H9 (cell line): ENCODE measurements around the gene LSM7. TPM values are rescaled to one million over a fixed set of nuclear protein-coding genes. Genes with fewer than 3 reads are reported as not detected.

Experiments
- DNase-seq: peaks from one replicate; pipeline ENCODE4 v3.0.0-alpha.2; 2017
- H2AFZ ChIP-seq: one replicate; pipeline ENCODE4 v1.6.1; 2013; ENCODE audit warnings: mild to moderate bottlenecking, low read length, control low read depth, moderate library complexity
- H2AK5ac ChIP-seq: 2 replicates; pipeline ENCODE4 v1.6.1; 2013; ENCODE audit warnings: low read length, control low read depth, mixed read lengths; ENCODE audit not compliant: insufficient read length
- H2BK120ac ChIP-seq: one replicate; pipeline ENCODE4 v1.6.1; 2013; ENCODE audit warnings: low read depth, mild to moderate bottlenecking, low read length, control low read depth, inconsistent platforms; ENCODE audit not compliant: poor library complexity, severe bottlenecking
- H2BK12ac ChIP-seq: 2 replicates; pipeline ENCODE4 v1.6.1; 2013; ENCODE audit warnings: low read length, control low read depth, mixed read lengths, low read depth; ENCODE audit not compliant: insufficient read length
- H2BK15ac ChIP-seq: 2 replicates; pipeline ENCODE4 v1.6.1; 2013; ENCODE audit warnings: low read depth, low read length, control low read depth
- H2BK20ac ChIP-seq: one replicate; pipeline ENCODE4 v1.6.1; 2013; ENCODE audit warnings: low read depth, mild to moderate bottlenecking, low read length, control low read depth, inconsistent platforms; ENCODE audit not compliant: poor library complexity, severe bottlenecking
- H2BK5ac ChIP-seq: 2 replicates; pipeline ENCODE4 v1.6.1; 2013; ENCODE audit warnings: low read length, control low read depth, mixed read lengths; ENCODE audit not compliant: insufficient read length
- H3K14ac ChIP-seq: 2 replicates; pipeline ENCODE4 v1.6.1; 2013; ENCODE audit warnings: low read length, control low read depth; ENCODE audit not compliant: insufficient read depth
- H3K18ac ChIP-seq: 2 replicates; pipeline ENCODE4 v1.6.1; 2013; ENCODE audit warnings: low read depth, mild to moderate bottlenecking, mixed read lengths, low read length, control low read depth; ENCODE audit not compliant: insufficient read length
- H3K23ac ChIP-seq: 2 replicates; pipeline ENCODE4 v1.6.1; 2013; ENCODE audit warnings: low read length, control low read depth, mixed read lengths, low read depth; ENCODE audit not compliant: insufficient read length
- H3K23me2 ChIP-seq: 2 replicates; pipeline ENCODE4 v1.6.1; 2013; ENCODE audit warnings: low read depth, mild to moderate bottlenecking, mixed read lengths, low read length, control low read depth; ENCODE audit not compliant: insufficient read length, poor library complexity, severe bottlenecking
- H3K27ac ChIP-seq: 2 replicates; pipeline ENCODE4 v1.5.1; 2013; ENCODE audit warnings: low read length, control low read depth, mixed read lengths, low read depth; ENCODE audit not compliant: insufficient read length
- H3K27me3 ChIP-seq: 2 replicates; pipeline ENCODE4 v1.6.1; 2013; ENCODE audit warnings: low read length, control low read depth, inconsistent platforms; ENCODE audit not compliant: insufficient read depth
- H3K4ac ChIP-seq: 2 replicates; pipeline ENCODE4 v1.6.1; 2013; ENCODE audit warnings: low read depth, mild to moderate bottlenecking, control low read depth, inconsistent platforms, low read length, moderate library complexity
- H3K4me1 ChIP-seq: 2 replicates; pipeline ENCODE4 v1.6.1; 2013; ENCODE audit warnings: low read length, control low read depth, inconsistent platforms; ENCODE audit not compliant: insufficient read depth
- H3K4me2 ChIP-seq: 2 replicates; pipeline ENCODE4 v1.6.1; 2013; ENCODE audit warnings: low read length, control low read depth, mixed read lengths; ENCODE audit not compliant: insufficient read length, insufficient read depth
- H3K56ac ChIP-seq: 2 replicates; pipeline ENCODE4 v1.6.1; 2013; ENCODE audit warnings: low read depth, mild to moderate bottlenecking, mixed read lengths, low read length, control low read depth; ENCODE audit not compliant: insufficient read length
- H3K79me1 ChIP-seq: 2 replicates; pipeline ENCODE4 v1.6.1; 2013; ENCODE audit warnings: low read depth, mild to moderate bottlenecking, moderate library complexity, low read length, control low read depth, inconsistent platforms; ENCODE audit not compliant: insufficient read depth, poor library complexity, severe bottlenecking
- H3K79me2 ChIP-seq: 2 replicates; pipeline ENCODE4 v1.6.1; 2013; ENCODE audit warnings: low read length, control low read depth, inconsistent platforms; ENCODE audit not compliant: insufficient read depth
- H3K9ac ChIP-seq: 2 replicates; pipeline ENCODE4 v1.6.1; 2013; ENCODE audit warnings: low read length, control low read depth, mixed read lengths; ENCODE audit not compliant: insufficient read length; ENCODE audit errors: extremely low read depth
- H3K9me3 ChIP-seq: one replicate; pipeline ENCODE4 v1.6.1; 2013; ENCODE audit warnings: low read depth, low read length, inconsistent platforms; ENCODE audit not compliant: control insufficient read depth
- H3T11ph ChIP-seq: one replicate; pipeline ENCODE4 v1.6.1; 2013; ENCODE audit warnings: mild to moderate bottlenecking, low read length, control low read depth, inconsistent platforms
- H4K20me1 ChIP-seq: one replicate; pipeline ENCODE4 v1.6.1; 2013; ENCODE audit not compliant: control insufficient read depth, insufficient read length, insufficient read depth
- H4K5ac ChIP-seq: 2 replicates; pipeline ENCODE4 v1.6.1; 2013; ENCODE audit warnings: low read depth, mild to moderate bottlenecking, mixed read lengths, low read length, control low read depth; ENCODE audit not compliant: insufficient read length
- H4K8ac ChIP-seq: replicated peaks from 2 replicates; pipeline ENCODE4 v1.6.1; 2013; ENCODE audit warnings: low read length, control low read depth, mixed read lengths, low read depth; ENCODE audit not compliant: insufficient read length
- H4K91ac ChIP-seq: 2 replicates; pipeline ENCODE4 v1.6.1; 2013; ENCODE audit warnings: low read depth, mild to moderate bottlenecking, moderate library complexity, mixed read lengths, low read length, control low read depth; ENCODE audit not compliant: insufficient read length
- H3K27ac Mint-ChIP-seq, 3 experiments: 2 replicates in 2 of 3; 3 replicates in 1 of 3; pipeline ENCODE4 v1.8.0; 2020 to 2021; ENCODE audit warnings: mixed read lengths in 3 of 3, mild to moderate bottlenecking in 1 of 3, moderate library complexity in 1 of 3
- H3K27me3 Mint-ChIP-seq: 2 replicates; pipeline ENCODE4 v1.8.0; 2021; ENCODE audit warnings: low read depth, mild to moderate bottlenecking, moderate library complexity, mixed read lengths
- H3K36me3 Mint-ChIP-seq, 3 experiments: 2 replicates in 2 of 3; 3 replicates in 1 of 3; pipeline ENCODE4 v1.8.0; 2020 to 2021; ENCODE audit warnings: low read depth in 3 of 3, mixed read lengths in 3 of 3; ENCODE audit not compliant: insufficient read depth in 1 of 3
- H3K4me1 Mint-ChIP-seq, 2 experiments: 2 replicates each; pipeline ENCODE4 v1.8.0; 2020; ENCODE audit warnings: mixed read lengths in 2 of 2
- H3K4me3 Mint-ChIP-seq, 2 experiments: 2 replicates in 1 of 2; 3 replicates in 1 of 2; pipeline ENCODE4 v1.8.0; 2020 to 2021; ENCODE audit warnings: mild to moderate bottlenecking in 2 of 2, mixed read lengths in 2 of 2, moderate library complexity in 1 of 2
- H3K9me3 Mint-ChIP-seq, 2 experiments: 2 replicates in 1 of 2; 3 replicates in 1 of 2; pipeline ENCODE4 v1.8.0; 2020; ENCODE audit warnings: mild to moderate bottlenecking in 2 of 2, mixed read lengths in 2 of 2, moderate library complexity in 1 of 2
- WGBS: extraction: QIAGEN DNeasy Blood & Tissue Kit; methylation state at CpG from one replicate; pipeline ENCODE4 v1.1.7; 2013; ENCODE audit warnings: missing lambda C conversion rate, low lambda C conversion rate, mixed read lengths; ENCODE audit not compliant: insufficient read length; ENCODE audit errors: extremely low coverage; 5-methylcytosine and 5-hydroxymethylcytosine counted together
- total RNA-seq: library from RNA; stranded (reverse); gene quantifications from 2 replicates; pipeline ENCODE4 v1.2.1, GENCODE V29; 2021
- TF ChIP-seq, protein P1 (sequence below): fragments of 200-600 bp; sonication (generic); conservative IDR thresholded peaks from 3 replicates; pipeline ENCODE4 v1.8.0; 2021; ENCODE audit warnings: antibody characterized with exemption, mild to moderate bottlenecking

The LSM7 gene
- total RNA-seq, 1 experiment from 2014 or later, result 187 TPM

DNA sequence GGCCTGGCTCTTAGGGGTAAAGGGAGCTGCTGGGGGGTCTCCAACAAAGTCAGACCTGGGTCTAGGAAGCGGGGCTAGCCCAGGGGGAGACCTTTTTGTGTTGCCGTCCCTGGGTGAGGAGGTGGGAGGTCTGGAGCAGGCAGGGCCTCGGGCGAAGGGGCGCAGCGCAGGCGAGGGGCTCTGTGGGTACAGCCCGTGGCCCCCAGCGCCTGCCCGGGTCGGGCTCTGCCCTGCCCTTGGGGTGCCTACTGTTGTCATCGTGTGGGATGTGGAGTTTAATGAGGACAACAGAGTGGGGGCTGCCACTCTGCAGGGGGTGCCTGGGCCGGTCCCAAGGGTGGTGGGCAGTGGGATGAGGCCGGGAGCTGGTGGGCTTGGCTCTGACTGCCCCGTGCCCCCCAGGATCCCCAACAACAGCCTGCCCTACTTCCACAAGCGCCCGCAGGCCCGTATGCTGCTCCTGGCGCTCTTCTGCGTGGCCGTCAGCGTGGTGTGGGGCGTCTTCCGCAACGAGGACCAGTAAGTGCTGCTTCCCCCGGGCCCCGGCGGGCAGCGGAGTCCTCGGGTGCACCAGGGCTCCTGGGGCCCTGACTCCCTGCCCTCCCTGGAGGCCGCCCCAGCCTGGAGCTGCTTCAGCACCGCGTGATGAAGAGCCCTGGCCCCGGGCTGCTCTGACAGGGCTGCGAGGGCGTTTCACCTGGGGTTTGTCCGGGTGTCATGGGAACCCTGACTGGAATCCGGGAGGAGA lies 12.3 kb upstream of the LSM7 start:
- Histone ChIP-seq H2BK15ac (no peak overlapping the region), H4K91ac (no peak overlapping the region), H3K14ac (no peak overlapping the region), H3T11ph (no peak overlapping the region), H3K9me3 (no peaks in the 10 kb centered on the region), H2BK12ac (no peak overlapping the region), H4K20me1 (no peaks in the 10 kb centered on the region), H3K79me2 (peaks cover 3% of the 10 kb centered on the region; the same call in 1 of the 2 replicates), H4K5ac (no peak overlapping the region), H3K23ac (no peak overlapping the region), H3K9ac (no peak overlapping the region), H2BK20ac (no peak overlapping the region), H2BK5ac (no peak overlapping the region), H3K4ac (no peak overlapping the region), H3K4me1 (no peaks in the 10 kb centered on the region), H3K79me1 (peaks cover under 1% of the 10 kb centered on the region), H3K27me3 (no peaks in the 10 kb centered on the region), H2BK120ac (no peak overlapping the region), H3K23me2 (no peaks in the 10 kb centered on the region), H3K27ac (no peak overlapping the region), H3K18ac (no peak overlapping the region), H3K56ac (no peak overlapping the region), H2AFZ (no peak overlapping the region), H2AK5ac (no peak overlapping the region), H4K8ac (no peak overlapping the region), H3K4me2 (no peak overlapping the region)
- Mint-ChIP-seq H3K36me3 (peaks cover 4 to 19% (median 14%) of the 10 kb centered on the region in 3 experiments; a peak in 6 of 7 replicates), H3K27ac (no peak overlapping the region), H3K4me1 (peaks cover 0 to 13% of the 10 kb centered on the region in 2 experiments; a peak in 3 of 4 replicates), H3K4me3 (no peak overlapping the region), H3K9me3 (peaks cover 2 to 5% of the 10 kb centered on the region in 2 experiments; a peak in 4 of 5 replicates), H3K27me3 (no peaks in the 10 kb centered on the region)
- DNase-seq, result no peak
- TF ChIP-seq, protein P1, sequence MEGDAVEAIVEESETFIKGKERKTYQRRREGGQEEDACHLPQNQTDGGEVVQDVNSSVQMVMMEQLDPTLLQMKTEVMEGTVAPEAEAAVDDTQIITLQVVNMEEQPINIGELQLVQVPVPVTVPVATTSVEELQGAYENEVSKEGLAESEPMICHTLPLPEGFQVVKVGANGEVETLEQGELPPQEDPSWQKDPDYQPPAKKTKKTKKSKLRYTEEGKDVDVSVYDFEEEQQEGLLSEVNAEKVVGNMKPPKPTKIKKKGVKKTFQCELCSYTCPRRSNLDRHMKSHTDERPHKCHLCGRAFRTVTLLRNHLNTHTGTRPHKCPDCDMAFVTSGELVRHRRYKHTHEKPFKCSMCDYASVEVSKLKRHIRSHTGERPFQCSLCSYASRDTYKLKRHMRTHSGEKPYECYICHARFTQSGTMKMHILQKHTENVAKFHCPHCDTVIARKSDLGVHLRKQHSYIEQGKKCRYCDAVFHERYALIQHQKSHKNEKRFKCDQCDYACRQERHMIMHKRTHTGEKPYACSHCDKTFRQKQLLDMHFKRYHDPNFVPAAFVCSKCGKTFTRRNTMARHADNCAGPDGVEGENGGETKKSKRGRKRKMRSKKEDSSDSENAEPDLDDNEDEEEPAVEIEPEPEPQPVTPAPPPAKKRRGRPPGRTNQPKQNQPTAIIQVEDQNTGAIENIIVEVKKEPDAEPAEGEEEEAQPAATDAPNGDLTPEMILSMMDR, result no peak
- WGBS, result no CpG with 5 or more reads among the region's 38 CpGs
